H9 (cell line): ENCODE results near the gene GSG1L. TPM values are rescaled to one million over a fixed set of nuclear protein-coding genes. Genes with fewer than 3 reads are reported as not detected.

Experiments used
- DNase-seq: peaks from one replicate; pipeline ENCODE4 v3.0.0-alpha.2; 2017
- H2AFZ ChIP-seq: one replicate; pipeline ENCODE4 v1.6.1; 2013; ENCODE audit warnings: mild to moderate bottlenecking, low read length, control low read depth, moderate library complexity
- H2AK5ac ChIP-seq: 2 replicates; pipeline ENCODE4 v1.6.1; 2013; ENCODE audit warnings: low read length, control low read depth, mixed read lengths; ENCODE audit not compliant: insufficient read length
- H2BK120ac ChIP-seq: one replicate; pipeline ENCODE4 v1.6.1; 2013; ENCODE audit warnings: low read depth, mild to moderate bottlenecking, low read length, control low read depth, inconsistent platforms; ENCODE audit not compliant: poor library complexity, severe bottlenecking
- H2BK12ac ChIP-seq: 2 replicates; pipeline ENCODE4 v1.6.1; 2013; ENCODE audit warnings: low read length, control low read depth, mixed read lengths, low read depth; ENCODE audit not compliant: insufficient read length
- H2BK15ac ChIP-seq: 2 replicates; pipeline ENCODE4 v1.6.1; 2013; ENCODE audit warnings: low read depth, low read length, control low read depth
- H2BK20ac ChIP-seq: one replicate; pipeline ENCODE4 v1.6.1; 2013; ENCODE audit warnings: low read depth, mild to moderate bottlenecking, low read length, control low read depth, inconsistent platforms; ENCODE audit not compliant: poor library complexity, severe bottlenecking
- H2BK5ac ChIP-seq: 2 replicates; pipeline ENCODE4 v1.6.1; 2013; ENCODE audit warnings: low read length, control low read depth, mixed read lengths; ENCODE audit not compliant: insufficient read length
- H3K14ac ChIP-seq: 2 replicates; pipeline ENCODE4 v1.6.1; 2013; ENCODE audit warnings: low read length, control low read depth; ENCODE audit not compliant: insufficient read depth
- H3K18ac ChIP-seq: 2 replicates; pipeline ENCODE4 v1.6.1; 2013; ENCODE audit warnings: low read depth, mild to moderate bottlenecking, mixed read lengths, low read length, control low read depth; ENCODE audit not compliant: insufficient read length
- H3K23ac ChIP-seq: 2 replicates; pipeline ENCODE4 v1.6.1; 2013; ENCODE audit warnings: low read length, control low read depth, mixed read lengths, low read depth; ENCODE audit not compliant: insufficient read length
- H3K23me2 ChIP-seq: 2 replicates; pipeline ENCODE4 v1.6.1; 2013; ENCODE audit warnings: low read depth, mild to moderate bottlenecking, mixed read lengths, low read length, control low read depth; ENCODE audit not compliant: insufficient read length, poor library complexity, severe bottlenecking
- H3K27ac ChIP-seq: 2 replicates; pipeline ENCODE4 v1.5.1; 2013; ENCODE audit warnings: low read length, control low read depth, mixed read lengths, low read depth; ENCODE audit not compliant: insufficient read length
- H3K27me3 ChIP-seq: 2 replicates; pipeline ENCODE4 v1.6.1; 2013; ENCODE audit warnings: low read length, control low read depth, inconsistent platforms; ENCODE audit not compliant: insufficient read depth
- H3K4ac ChIP-seq: 2 replicates; pipeline ENCODE4 v1.6.1; 2013; ENCODE audit warnings: low read depth, mild to moderate bottlenecking, control low read depth, inconsistent platforms, low read length, moderate library complexity
- H3K4me1 ChIP-seq: 2 replicates; pipeline ENCODE4 v1.6.1; 2013; ENCODE audit warnings: low read length, control low read depth, inconsistent platforms; ENCODE audit not compliant: insufficient read depth
- H3K4me2 ChIP-seq: 2 replicates; pipeline ENCODE4 v1.6.1; 2013; ENCODE audit warnings: low read length, control low read depth, mixed read lengths; ENCODE audit not compliant: insufficient read length, insufficient read depth
- H3K56ac ChIP-seq: 2 replicates; pipeline ENCODE4 v1.6.1; 2013; ENCODE audit warnings: low read depth, mild to moderate bottlenecking, mixed read lengths, low read length, control low read depth; ENCODE audit not compliant: insufficient read length
- H3K79me1 ChIP-seq: 2 replicates; pipeline ENCODE4 v1.6.1; 2013; ENCODE audit warnings: low read depth, mild to moderate bottlenecking, moderate library complexity, low read length, control low read depth, inconsistent platforms; ENCODE audit not compliant: insufficient read depth, poor library complexity, severe bottlenecking
- H3K79me2 ChIP-seq: 2 replicates; pipeline ENCODE4 v1.6.1; 2013; ENCODE audit warnings: low read length, control low read depth, inconsistent platforms; ENCODE audit not compliant: insufficient read depth
- H3K9ac ChIP-seq: 2 replicates; pipeline ENCODE4 v1.6.1; 2013; ENCODE audit warnings: low read length, control low read depth, mixed read lengths; ENCODE audit not compliant: insufficient read length; ENCODE audit errors: extremely low read depth
- H3K9me3 ChIP-seq: one replicate; pipeline ENCODE4 v1.6.1; 2013; ENCODE audit warnings: low read depth, low read length, inconsistent platforms; ENCODE audit not compliant: control insufficient read depth
- H3T11ph ChIP-seq: one replicate; pipeline ENCODE4 v1.6.1; 2013; ENCODE audit warnings: mild to moderate bottlenecking, low read length, control low read depth, inconsistent platforms
- H4K20me1 ChIP-seq: one replicate; pipeline ENCODE4 v1.6.1; 2013; ENCODE audit not compliant: control insufficient read depth, insufficient read length, insufficient read depth
- H4K5ac ChIP-seq: 2 replicates; pipeline ENCODE4 v1.6.1; 2013; ENCODE audit warnings: low read depth, mild to moderate bottlenecking, mixed read lengths, low read length, control low read depth; ENCODE audit not compliant: insufficient read length
- H4K8ac ChIP-seq: replicated peaks from 2 replicates; pipeline ENCODE4 v1.6.1; 2013; ENCODE audit warnings: low read length, control low read depth, mixed read lengths, low read depth; ENCODE audit not compliant: insufficient read length
- H4K91ac ChIP-seq: 2 replicates; pipeline ENCODE4 v1.6.1; 2013; ENCODE audit warnings: low read depth, mild to moderate bottlenecking, moderate library complexity, mixed read lengths, low read length, control low read depth; ENCODE audit not compliant: insufficient read length
- H3K27ac Mint-ChIP-seq, 3 experiments: 2 replicates in 2 of 3; 3 replicates in 1 of 3; pipeline ENCODE4 v1.8.0; 2020 to 2021; ENCODE audit warnings: mixed read lengths in 3 of 3, mild to moderate bottlenecking in 1 of 3, moderate library complexity in 1 of 3
- H3K27me3 Mint-ChIP-seq: 2 replicates; pipeline ENCODE4 v1.8.0; 2021; ENCODE audit warnings: low read depth, mild to moderate bottlenecking, moderate library complexity, mixed read lengths
- H3K36me3 Mint-ChIP-seq, 3 experiments: 2 replicates in 2 of 3; 3 replicates in 1 of 3; pipeline ENCODE4 v1.8.0; 2020 to 2021; ENCODE audit warnings: low read depth in 3 of 3, mixed read lengths in 3 of 3; ENCODE audit not compliant: insufficient read depth in 1 of 3
- H3K4me1 Mint-ChIP-seq, 2 experiments: 2 replicates each; pipeline ENCODE4 v1.8.0; 2020; ENCODE audit warnings: mixed read lengths in 2 of 2
- H3K4me3 Mint-ChIP-seq, 2 experiments: 2 replicates in 1 of 2; 3 replicates in 1 of 2; pipeline ENCODE4 v1.8.0; 2020 to 2021; ENCODE audit warnings: mild to moderate bottlenecking in 2 of 2, mixed read lengths in 2 of 2, moderate library complexity in 1 of 2
- H3K9me3 Mint-ChIP-seq, 2 experiments: 2 replicates in 1 of 2; 3 replicates in 1 of 2; pipeline ENCODE4 v1.8.0; 2020; ENCODE audit warnings: mild to moderate bottlenecking in 2 of 2, mixed read lengths in 2 of 2, moderate library complexity in 1 of 2
- WGBS: extraction: QIAGEN DNeasy Blood & Tissue Kit; methylation state at CpG from one replicate; pipeline ENCODE4 v1.1.7; 2013; ENCODE audit warnings: missing lambda C conversion rate, low lambda C conversion rate, mixed read lengths; ENCODE audit not compliant: insufficient read length; ENCODE audit errors: extremely low coverage; 5-methylcytosine and 5-hydroxymethylcytosine counted together
- total RNA-seq: library from RNA; stranded (reverse); gene quantifications from 2 replicates; pipeline ENCODE4 v1.2.1, GENCODE V29; 2021
- TF ChIP-seq, protein P1 (sequence below): fragments of 200-600 bp; sonication (generic); conservative IDR thresholded peaks from 3 replicates; pipeline ENCODE4 v1.8.0; 2021; ENCODE audit warnings: antibody characterized with exemption, mild to moderate bottlenecking

Gene GSG1L
- total RNA-seq, 1 experiment from 2014 or later: 0.35 TPM

GRCh38 chr16:27789595-27790241, 273.8 kb downstream of the GSG1L start:
- H2AFZ ChIP-seq: no peak overlapping the region
- H3K56ac ChIP-seq: no peak overlapping the region
- H3K9me3 ChIP-seq: no peaks in the 10 kb centered on the region
- WGBS: 100% methylated on average over 2 of the region's 2 CpGs
- H4K20me1 ChIP-seq: no peaks in the 10 kb centered on the region
- no peak overlapping the region for H4K8ac ChIP-seq
- Mint-ChIP-seq H3K9me3 (no peaks in the 10 kb centered on the region), H3K4me3 (no peak overlapping the region), H3K27me3 (peaks cover 5% of the 10 kb centered on the region), H3K27ac (no peak overlapping the region), H3K36me3 (no peaks in the 10 kb centered on the region), H3K4me1 (no peaks in the 10 kb centered on the region)
- no peak overlapping the region for H3K4me2 ChIP-seq
- DNase-seq: no peak
- H3K27me3 ChIP-seq: no peaks in the 10 kb centered on the region; the same call in 1 of the 2 replicates
- no peak overlapping the region for H2BK12ac ChIP-seq
- no peak overlapping the region for H4K91ac ChIP-seq
- H2BK5ac ChIP-seq: no peak overlapping the region
- no peak overlapping the region for H3K18ac ChIP-seq
- no peak overlapping the region for H3K23ac ChIP-seq
- H2AK5ac ChIP-seq: no peak overlapping the region
- H4K5ac ChIP-seq: no peak overlapping the region
- no peaks in the 10 kb centered on the region for H3K79me2 ChIP-seq
- no peaks in the 10 kb centered on the region for H3K23me2 ChIP-seq
- no peak overlapping the region for H3K9ac ChIP-seq
- H3K4me1 ChIP-seq: no peaks in the 10 kb centered on the region
- H3K14ac ChIP-seq: no peak overlapping the region
- H3K27ac ChIP-seq: no peak overlapping the region
- H3K79me1 ChIP-seq: no peaks in the 10 kb centered on the region
- no peak overlapping the region for H2BK20ac ChIP-seq
- H3K4ac ChIP-seq: no peak overlapping the region
- H2BK15ac ChIP-seq: no peak overlapping the region
- TF ChIP-seq, protein P1, sequence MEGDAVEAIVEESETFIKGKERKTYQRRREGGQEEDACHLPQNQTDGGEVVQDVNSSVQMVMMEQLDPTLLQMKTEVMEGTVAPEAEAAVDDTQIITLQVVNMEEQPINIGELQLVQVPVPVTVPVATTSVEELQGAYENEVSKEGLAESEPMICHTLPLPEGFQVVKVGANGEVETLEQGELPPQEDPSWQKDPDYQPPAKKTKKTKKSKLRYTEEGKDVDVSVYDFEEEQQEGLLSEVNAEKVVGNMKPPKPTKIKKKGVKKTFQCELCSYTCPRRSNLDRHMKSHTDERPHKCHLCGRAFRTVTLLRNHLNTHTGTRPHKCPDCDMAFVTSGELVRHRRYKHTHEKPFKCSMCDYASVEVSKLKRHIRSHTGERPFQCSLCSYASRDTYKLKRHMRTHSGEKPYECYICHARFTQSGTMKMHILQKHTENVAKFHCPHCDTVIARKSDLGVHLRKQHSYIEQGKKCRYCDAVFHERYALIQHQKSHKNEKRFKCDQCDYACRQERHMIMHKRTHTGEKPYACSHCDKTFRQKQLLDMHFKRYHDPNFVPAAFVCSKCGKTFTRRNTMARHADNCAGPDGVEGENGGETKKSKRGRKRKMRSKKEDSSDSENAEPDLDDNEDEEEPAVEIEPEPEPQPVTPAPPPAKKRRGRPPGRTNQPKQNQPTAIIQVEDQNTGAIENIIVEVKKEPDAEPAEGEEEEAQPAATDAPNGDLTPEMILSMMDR: no peak
- no peak overlapping the region for H3T11ph ChIP-seq
- H2BK120ac ChIP-seq: no peak overlapping the region
